ENCODE measurements around the gene GDF10.

- TF ChIP-seq CTCF (IDR thresholded peaks at IDR 0.05), result no peak
- no peak for TF ChIP-seq ZFX (IDR thresholded peaks at IDR 0.05; ENCODE audit: borderline replicate concordance)
Observed at GRCh38 chr10:47326927-47327330, 26.9 kb downstream of the GDF10 start.
